SH-SY5Y (cell line): ENCODE measurements around the gene BABAM2.
A peak's percentile ranks its signal among the peaks of the same experiment; 100 is the strongest.

Source experiments
- GATA2 ChIP-seq: IDR thresholded peaks from 2 replicates; pipeline ENCODE4 v1.6.1; 2011; ENCODE audit warnings: mild to moderate bottlenecking, low read depth, low read length
- GATA3 ChIP-seq: IDR thresholded peaks from 2 replicates; pipeline ENCODE4 v1.6.1; 2011; ENCODE audit warnings: low read depth, mild to moderate bottlenecking, low read length, moderate library complexity

BABAM2 gene

DNA sequence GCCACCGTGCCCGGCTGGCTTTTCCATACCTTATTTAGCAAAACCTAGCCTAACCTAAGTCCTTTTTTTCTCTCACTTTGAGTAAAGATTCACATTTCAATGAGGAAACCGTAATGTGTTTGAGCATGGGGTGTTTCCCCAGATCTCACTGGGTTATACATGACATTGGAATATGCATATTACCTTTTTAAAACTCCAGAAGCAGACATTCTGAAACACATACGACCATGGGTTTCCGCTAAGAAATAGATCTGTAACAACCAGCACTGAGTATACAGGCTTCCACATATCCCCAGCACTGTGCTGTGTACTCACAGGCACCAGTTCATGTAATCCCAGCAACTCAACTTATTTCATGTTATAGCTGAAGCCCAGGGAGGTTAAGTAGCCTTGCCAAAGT, 461.1 kb downstream of the BABAM2 start:
- no peak for TF ChIP-seq GATA3
- no peak for TF ChIP-seq GATA2

DNA sequence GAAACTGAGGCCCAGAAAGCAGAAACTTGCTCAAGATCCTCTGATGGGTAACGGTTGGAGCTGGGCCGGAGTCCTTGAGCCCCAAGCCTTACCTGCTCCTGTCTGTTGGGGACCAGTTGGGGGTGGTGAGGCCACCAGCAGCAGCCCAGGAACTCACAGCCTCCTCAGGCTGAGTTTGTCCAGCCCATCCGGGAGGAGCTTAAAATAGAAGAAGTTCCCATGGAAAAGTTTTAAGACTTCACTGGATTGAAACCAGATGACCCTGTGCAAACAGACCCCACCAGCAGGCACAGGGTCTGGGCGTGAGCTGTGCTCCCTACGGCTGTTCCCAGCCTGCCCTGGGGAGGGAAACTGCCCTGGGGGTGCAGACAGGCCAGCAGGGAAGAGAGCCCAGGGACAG, 461.6 kb downstream of the BABAM2 start:
- TF ChIP-seq GATA2 (no peak), GATA3 (no peak)

DNA sequence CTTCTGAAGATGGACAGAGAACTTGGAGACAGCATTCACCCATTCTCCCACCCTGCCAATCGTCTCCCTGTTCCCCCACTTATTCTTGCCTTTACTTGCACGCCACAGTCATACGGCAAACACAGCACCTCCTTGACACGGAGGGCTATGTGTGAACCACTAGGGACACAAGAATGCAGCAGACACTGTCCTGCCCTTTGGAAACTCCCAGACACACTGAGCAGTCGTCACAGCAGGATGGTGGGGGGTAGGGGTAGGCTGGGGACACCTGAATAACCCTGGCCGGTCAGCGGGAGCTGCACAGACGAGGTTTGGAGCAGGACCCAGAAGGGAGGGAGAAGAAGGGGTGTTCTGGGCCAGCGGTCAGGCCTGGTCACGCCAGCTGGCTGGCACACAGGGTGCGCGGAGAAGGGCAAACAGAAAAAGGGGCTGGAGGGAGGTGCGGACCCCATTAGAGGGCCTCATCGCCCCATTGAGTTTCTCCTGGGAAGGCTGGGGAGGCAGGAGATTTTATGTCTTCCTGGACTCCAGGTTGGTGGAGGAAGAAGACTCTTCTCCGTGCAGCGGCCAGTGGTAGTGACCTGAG, 462.2 kb downstream of the BABAM2 start:
- TF ChIP-seq GATA3 (no peak), GATA2 (no peak)

DNA sequence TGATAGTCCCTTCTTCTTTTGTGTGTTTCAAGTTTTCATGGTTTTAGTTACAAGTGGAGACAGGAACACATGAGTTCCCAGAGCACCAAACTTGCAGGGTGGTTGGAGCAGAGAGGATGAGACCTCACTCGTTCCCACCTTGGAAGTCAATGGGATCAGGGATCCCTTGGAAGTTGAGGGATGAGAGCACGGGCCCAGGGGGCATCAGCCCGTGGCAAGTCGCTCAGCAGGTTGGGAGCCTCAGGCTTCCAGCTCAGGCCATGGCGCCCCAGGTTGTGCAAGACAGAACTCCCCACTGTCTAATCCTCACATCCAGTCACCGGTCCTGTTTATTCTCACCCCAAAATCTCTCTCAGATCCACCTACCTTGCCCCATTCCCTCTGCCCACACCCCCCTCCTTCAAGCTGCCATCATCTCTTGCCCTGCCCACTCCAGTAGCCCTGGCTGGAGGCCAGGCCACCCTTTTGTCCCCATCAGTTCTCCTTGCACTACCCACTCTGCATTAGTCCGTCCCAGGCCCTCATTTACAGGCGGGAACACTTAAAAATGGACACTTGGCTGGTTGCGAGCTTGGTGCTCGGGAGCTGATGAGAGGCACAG, 464.5 kb downstream of the BABAM2 start:
- TF ChIP-seq GATA2, result no peak
- no peak for TF ChIP-seq GATA3

DNA sequence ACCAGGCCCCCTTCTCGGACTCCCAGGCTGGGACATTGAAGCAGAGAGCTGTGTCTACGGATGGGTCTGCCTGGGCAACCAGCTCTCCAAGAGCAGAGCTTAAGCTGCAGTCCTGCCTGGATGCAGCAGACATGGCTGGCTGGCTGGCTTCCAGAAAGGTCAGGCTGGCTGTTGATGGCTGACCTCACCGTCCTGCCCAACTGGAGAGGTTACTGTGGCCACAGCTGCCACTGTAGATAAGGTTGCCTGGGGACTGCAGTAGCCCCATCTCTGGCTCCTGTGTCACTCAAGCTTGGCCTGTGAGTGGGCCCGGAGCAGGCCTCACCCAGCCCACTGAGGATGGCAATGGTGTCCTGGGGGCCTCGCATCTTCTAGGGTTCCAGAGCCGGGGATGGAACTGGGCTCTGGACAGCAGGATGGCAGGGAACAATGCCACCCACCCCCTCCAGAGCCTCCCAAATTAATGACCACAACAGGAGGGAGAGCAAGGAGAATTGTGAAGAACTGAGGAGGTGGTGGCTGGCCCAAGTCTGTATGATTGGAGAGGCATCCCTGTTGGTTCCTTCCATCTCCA, 465.1 kb downstream of the BABAM2 start:
- no peak for TF ChIP-seq GATA3
- peak; percentile 89 for TF ChIP-seq GATA2

DNA sequence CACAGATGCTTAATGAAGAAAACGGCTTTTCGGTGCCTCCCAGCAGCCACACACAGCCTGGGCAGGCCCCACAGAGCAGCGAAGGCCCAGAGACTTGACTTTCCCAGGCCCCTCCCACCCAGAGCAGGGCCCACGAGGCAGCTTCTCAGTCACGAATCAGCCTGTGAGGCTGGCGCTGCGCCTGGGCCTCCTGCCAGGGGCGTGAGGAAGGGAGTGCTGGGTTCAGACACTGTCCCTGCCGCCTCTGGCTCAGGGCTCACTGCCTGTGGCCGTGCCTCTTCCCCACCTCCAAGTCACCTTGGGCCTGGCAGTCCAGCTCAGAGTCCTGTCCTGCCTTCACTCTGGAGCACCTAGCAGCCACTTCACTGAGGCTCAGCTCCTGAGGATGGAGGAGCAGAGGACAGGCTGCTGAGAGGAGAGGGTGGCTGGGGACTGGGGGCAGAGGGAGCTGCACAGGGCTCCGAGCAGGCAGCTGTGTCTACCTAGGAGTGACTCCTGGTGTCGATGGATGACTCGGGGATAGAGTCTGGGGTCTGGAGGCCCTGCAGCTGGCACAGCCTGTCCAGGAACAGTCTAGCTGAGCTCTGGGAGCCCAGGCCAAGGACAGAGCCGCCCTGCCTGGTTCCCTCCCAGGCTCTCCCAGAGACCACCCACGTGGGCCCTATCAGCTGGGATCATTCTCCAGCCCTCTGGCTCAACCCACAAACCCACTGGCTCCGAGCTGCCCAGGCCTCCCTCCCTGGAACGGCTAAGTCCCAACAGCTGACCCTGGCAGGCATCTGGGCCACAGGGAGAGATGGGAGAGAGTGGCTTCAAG, 465.8 kb downstream of the BABAM2 start:
- peak; percentile 34; the same call in 1 of the 2 replicates for TF ChIP-seq GATA2
- no peak for TF ChIP-seq GATA3

DNA sequence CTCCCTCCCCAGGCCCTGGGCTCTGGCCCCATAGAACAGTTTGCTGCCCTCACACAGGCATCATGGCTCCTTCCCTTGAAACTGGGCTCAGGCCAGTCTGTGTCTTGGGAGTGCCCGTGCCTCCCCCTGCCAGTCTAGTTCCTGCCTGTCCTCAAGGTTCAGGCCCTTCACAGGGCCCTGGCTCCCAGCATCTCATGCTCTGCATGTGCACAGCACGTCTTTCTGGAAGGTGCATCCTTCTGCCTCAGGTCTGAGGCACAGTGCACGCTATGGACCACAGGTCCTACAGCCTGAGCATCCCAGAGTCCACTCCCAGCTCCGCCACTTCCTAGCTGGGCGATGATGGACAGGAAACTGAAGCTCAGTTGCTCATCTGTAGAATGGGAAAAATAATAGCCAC, 466.5 kb downstream of the BABAM2 start:
- TF ChIP-seq GATA2 (no peak), GATA3 (no peak)

DNA sequence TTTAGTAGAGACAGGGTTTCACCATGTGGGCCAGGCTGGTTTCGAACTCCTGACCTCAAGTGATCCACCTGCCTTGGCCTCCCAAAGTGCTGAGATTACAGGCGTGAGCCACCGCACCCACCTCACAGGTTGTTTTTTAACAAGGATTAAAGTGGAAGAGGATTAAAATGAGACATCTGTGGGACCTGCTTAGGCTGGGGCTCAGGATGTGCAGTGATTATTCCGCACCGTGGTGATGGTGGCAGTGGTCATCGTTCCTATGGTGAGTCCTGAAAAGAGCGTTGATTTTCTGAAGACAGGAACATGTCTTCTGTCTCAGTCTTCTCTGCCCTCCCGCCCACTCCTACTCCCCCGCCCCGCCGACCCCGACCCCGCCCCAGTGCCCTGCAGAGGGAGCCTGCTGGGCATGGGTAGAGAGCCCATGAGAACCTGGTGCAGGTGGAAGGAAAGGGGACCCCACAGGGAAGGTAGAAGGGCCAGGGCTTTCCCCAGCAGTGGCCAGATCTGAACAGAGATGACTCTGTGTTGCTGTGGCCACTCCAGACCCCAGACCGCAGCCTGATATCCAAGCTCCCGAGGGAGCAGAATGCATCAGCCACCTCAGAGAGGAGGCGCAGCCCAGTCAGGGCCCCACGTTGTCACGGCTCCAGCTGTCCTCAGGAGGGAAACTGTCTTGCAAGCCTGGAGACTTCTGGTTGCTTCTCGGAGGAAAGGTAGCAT, 467.6 kb downstream of the BABAM2 start:
- no peak for TF ChIP-seq GATA2
- no peak for TF ChIP-seq GATA3

DNA sequence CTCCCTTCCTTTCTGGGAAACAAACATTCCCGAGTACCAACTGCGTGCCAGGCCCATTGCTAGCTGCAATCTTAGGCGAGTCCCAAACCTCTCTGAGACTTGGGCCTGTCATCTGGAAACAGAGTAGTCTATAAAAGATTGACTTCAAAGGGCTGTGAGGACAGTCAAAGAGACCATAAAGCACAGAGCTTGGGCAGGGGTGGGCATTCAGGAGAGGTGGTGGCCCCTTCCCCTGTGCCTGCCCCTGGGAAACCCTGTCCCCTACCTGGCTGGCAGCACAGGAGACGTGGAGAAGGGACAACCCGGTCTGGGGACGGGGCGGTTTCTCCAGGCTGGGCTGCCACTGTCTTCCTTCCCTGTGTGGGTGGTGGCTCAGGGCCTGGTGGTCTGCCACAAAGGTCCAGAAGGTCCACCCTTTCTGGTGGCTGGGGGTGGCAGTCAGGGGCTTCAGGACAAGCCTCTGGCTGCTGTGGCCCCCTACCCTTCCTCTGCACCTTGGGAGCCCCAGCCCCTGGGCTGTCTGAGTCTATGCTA, 468.2 kb downstream of the BABAM2 start:
- TF ChIP-seq GATA3 (no peak), GATA2 (no peak)

DNA sequence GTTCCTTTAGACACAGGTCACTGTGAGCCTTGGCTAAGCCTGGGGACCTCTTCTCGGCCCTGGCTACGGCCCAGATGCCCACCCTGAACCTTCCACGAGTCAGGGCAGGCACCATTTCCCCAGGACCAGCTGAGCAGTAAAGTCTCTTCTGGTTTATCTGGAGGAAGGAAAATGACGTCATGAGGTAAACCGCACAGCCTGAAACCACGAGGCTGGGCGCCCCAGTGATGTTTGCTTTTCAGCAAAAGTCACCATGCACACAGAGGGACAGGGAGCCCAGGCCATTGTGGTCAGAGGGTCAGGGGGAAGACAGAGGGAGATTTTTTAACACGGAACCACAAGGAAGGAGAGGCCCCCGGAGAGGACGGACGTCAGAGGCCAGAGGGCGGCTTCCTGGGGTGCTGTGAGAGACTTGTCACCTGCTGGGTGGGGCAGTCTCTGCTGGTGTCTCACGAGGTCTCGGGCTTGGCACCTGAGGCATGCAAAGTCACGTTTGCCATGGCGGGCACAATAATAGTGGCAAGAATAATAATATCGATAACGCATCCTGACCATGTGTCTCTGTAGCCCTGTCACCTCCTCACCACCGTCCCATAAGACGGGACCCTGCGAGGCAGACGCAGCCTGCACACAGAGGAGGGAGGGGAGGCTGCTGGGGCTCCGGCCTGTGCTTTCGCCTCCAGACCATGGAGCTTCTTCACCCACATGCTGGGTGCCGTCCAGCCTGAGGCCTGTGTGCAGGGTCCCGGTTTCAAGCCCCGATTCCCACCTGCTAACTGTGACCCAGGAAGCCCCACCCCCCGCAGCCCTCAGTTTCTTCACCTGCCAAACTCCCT, 468.9 kb downstream of the BABAM2 start:
- TF ChIP-seq GATA2 (no peak), GATA3 (no peak)

DNA sequence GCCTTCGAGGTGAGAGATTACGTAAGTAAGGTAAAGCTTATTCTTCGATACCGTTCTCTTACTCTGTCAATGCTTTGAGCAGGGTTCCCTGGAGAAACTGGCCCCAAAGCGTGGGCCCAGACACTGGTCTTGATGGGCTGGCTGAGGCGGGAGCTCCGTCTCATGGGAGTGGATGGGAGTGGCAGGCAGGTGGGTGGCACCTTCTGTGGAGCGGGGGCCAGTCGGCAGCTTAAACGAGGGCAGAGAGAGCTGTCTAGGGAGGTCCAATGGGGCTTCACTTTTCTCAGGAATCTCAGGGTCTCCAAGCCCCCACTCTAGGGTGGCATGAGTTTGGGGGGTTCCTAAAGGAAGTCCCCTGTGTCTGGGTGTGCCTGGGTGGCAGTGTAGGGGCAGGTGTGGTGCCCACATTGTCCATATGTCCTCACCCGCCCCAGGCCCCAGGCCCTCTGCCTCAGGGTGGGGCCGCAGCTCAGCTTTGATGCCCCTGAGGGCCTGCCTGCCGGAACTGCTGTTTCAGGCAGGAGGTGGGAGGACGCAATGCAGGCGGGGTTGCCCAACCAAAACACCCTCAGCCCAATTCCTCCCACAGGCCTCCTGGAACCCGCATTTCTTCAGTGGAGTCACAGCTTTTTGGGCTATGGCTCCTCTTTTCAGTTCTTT, 469.7 kb downstream of the BABAM2 start:
- no peak for TF ChIP-seq GATA2
- no peak for TF ChIP-seq GATA3

DNA sequence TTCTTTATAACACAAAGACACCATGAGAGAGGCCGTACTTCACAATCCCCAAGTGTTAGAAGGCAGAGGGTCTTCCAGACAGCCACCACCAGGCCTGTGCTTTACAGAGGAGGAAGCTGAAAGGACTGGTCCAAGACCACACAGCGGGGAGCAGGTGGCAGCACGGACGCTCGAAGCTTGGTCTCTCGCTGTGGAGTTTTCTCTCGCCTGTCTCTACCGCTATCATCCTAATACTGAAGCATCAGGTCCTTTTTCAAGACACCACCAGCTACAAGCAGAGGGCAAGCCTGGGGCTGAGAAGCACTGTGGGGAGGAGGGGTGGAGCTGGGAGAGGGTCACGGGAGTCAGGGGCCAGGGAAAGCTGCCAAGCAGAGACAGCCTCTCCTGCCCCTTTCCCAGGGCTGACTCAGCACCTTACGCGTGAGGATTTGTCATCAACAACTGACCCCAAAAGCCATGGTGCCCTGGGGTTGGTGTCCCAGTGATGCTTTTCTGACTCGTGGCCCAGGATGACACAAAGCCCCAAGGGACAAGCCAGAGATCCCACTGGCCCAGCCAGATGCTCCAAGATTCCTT, 470.3 kb downstream of the BABAM2 start:
- TF ChIP-seq GATA2 (no peak), GATA3 (no peak)
